ENCODE measurements around the gene PTPRK. TPM values are rescaled to one million over a fixed set of nuclear protein-coding genes. Genes with fewer than 3 reads are reported as not detected.

Gene PTPRK
- total and polyA plus RNA-seq, 2 of the 13 experiments (the other 11 are each of a cell fraction or from before 2014, with no cell fraction given), result 43.6 to 98.3 TPM

DNA sequence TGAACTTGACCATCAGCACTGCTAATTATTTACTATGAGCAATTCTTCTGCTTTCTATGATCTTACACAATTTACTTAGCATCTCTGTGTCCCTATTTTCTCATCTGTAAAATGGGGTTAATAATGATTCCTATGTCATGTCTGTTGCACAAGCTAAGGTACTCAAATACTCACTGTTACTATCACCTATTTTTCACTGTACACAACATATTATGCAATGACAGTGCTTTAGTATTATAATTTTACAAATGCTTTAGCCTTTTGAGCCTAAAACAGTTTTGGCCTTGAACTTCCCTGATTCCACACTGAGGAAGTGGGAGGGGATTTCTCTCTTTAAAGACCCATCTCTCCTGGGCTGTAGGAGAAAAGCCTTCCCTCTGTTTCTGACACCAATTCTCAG lies 582.7 kb downstream of the PTPRK start:
- H2AFZ ChIP-seq (ENCODE audit: low read length), result no peak overlapping the region
- POLR2A ChIA-PET, result no interaction called here
- in situ Hi-C loops (cut with HindIII; ENCODE audit: extremely low pct_ligation_motif_present, low pct_unique_long_range_greater_than_20kb) (no loop called here), intact Hi-C loops (cut with micrococcal nuclease; ENCODE audit: unreplicated experiment) (no loop called here)
- H4K20me1 ChIP-seq (ENCODE audit: insufficient read depth, low read length), result no peaks in the 10 kb centered on the region
- CTCF ChIA-PET (ENCODE audit: low intra/inter-chr PET ratio, low total read pairs), result no interaction called here
- H3K4me2 ChIP-seq (ENCODE audit: low read depth, low read length), result no peak overlapping the region
- H3K4me3 ChIP-seq (replicated peaks in 1 of 3; ENCODE audit: insufficient read depth in 1 of 3, low read depth in 2 of 3, low read length in 3 of 3), result no peak overlapping the region
- H3K9me3 ChIP-seq (ENCODE audit: low read length), result peaks cover 4% of the 10 kb centered on the region
- DNase-seq (ENCODE audit: low spot score) (no peak), ATAC-seq (no peak), FAIRE-seq (no peak)
- H3K36me3 ChIP-seq (replicated peaks in 1 of 2; ENCODE audit: control insufficient read depth in 1 of 2, insufficient read depth in 2 of 2, low read length in 2 of 2), result no peaks in the 10 kb centered on the region
- TF ChIP-seq ZNF629 (CRISPR knock-in tag; conservative IDR thresholded peaks at IDR 0.05) (peak; percentile 45; the same call in 1 of the 2 replicates), CEBPB (IDR thresholded peaks at IDR 0.05; ENCODE audit: borderline replicate concordance, low read depth, low read length) (0 out of 2 replicates have a peak, but pooled peaks have one; percentile 11), KDM1A (CRISPR knock-in tag; IDR thresholded peaks at IDR 0.05) (no peak), KLF13 (CRISPR knock-in tag; IDR thresholded peaks at IDR 0.05) (no peak), ZNF607 (CRISPR knock-in tag; IDR thresholded peaks at IDR 0.05; ENCODE audit: borderline replicate concordance) (no peak), GABPA (IDR thresholded peaks at IDR 0.05; ENCODE audit: low read depth, low read length) (no peak), GABPA (CRISPR knock-in tag; IDR thresholded peaks at IDR 0.05; ENCODE audit: low read depth) (no peak), ZNF138 (CRISPR knock-in tag; IDR thresholded peaks at IDR 0.05; ENCODE audit: low read depth) (no peak)
- TF ChIP-seq, protein P1, sequence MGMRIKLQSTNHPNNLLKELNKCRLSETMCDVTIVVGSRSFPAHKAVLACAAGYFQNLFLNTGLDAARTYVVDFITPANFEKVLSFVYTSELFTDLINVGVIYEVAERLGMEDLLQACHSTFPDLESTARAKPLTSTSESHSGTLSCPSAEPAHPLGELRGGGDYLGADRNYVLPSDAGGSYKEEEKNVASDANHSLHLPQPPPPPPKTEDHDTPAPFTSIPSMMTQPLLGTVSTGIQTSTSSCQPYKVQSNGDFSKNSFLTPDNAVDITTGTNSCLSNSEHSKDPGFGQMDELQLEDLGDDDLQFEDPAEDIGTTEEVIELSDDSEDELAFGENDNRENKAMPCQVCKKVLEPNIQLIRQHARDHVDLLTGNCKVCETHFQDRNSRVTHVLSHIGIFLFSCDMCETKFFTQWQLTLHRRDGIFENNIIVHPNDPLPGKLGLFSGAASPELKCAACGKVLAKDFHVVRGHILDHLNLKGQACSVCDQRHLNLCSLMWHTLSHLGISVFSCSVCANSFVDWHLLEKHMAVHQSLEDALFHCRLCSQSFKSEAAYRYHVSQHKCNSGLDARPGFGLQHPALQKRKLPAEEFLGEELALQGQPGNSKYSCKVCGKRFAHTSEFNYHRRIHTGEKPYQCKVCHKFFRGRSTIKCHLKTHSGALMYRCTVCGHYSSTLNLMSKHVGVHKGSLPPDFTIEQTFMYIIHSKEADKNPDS (CRISPR knock-in tag; IDR thresholded peaks at IDR 0.05), result peak; percentile 95
- TF ChIP-seq, protein P2, sequence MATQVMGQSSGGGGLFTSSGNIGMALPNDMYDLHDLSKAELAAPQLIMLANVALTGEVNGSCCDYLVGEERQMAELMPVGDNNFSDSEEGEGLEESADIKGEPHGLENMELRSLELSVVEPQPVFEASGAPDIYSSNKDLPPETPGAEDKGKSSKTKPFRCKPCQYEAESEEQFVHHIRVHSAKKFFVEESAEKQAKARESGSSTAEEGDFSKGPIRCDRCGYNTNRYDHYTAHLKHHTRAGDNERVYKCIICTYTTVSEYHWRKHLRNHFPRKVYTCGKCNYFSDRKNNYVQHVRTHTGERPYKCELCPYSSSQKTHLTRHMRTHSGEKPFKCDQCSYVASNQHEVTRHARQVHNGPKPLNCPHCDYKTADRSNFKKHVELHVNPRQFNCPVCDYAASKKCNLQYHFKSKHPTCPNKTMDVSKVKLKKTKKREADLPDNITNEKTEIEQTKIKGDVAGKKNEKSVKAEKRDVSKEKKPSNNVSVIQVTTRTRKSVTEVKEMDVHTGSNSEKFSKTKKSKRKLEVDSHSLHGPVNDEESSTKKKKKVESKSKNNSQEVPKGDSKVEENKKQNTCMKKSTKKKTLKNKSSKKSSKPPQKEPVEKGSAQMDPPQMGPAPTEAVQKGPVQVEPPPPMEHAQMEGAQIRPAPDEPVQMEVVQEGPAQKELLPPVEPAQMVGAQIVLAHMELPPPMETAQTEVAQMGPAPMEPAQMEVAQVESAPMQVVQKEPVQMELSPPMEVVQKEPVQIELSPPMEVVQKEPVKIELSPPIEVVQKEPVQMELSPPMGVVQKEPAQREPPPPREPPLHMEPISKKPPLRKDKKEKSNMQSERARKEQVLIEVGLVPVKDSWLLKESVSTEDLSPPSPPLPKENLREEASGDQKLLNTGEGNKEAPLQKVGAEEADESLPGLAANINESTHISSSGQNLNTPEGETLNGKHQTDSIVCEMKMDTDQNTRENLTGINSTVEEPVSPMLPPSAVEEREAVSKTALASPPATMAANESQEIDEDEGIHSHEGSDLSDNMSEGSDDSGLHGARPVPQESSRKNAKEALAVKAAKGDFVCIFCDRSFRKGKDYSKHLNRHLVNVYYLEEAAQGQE (IDR thresholded peaks at IDR 0.05; ENCODE audit: borderline replicate concordance in 1 of 2, low read depth in 1 of 2, low read length in 2 of 2), result no peak
- TF ChIP-seq, protein P3, sequence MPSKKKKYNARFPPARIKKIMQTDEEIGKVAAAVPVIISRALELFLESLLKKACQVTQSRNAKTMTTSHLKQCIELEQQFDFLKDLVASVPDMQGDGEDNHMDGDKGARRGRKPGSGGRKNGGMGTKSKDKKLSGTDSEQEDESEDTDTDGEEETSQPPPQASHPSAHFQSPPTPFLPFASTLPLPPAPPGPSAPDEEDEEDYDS (CRISPR knock-in tag; IDR thresholded peaks at IDR 0.05), result no peak
- TF ChIP-seq, protein P4, sequence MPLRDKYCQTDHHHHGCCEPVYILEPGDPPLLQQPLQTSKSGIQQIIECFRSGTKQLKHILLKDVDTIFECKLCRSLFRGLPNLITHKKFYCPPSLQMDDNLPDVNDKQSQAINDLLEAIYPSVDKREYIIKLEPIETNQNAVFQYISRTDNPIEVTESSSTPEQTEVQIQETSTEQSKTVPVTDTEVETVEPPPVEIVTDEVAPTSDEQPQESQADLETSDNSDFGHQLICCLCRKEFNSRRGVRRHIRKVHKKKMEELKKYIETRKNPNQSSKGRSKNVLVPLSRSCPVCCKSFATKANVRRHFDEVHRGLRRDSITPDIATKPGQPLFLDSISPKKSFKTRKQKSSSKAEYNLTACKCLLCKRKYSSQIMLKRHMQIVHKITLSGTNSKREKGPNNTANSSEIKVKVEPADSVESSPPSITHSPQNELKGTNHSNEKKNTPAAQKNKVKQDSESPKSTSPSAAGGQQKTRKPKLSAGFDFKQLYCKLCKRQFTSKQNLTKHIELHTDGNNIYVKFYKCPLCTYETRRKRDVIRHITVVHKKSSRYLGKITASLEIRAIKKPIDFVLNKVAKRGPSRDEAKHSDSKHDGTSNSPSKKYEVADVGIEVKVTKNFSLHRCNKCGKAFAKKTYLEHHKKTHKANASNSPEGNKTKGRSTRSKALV (CRISPR knock-in tag; IDR thresholded peaks at IDR 0.05), result no peak
- no peak overlapping the region for H3K9ac ChIP-seq (ENCODE audit: insufficient read depth, low read depth, low read length)
- no peaks in the 10 kb centered on the region; a peak in 1 of 5 replicates for H3K27me3 ChIP-seq (ENCODE audit: control insufficient read depth in 1 of 2, insufficient read depth in 2 of 2, low read length in 2 of 2)
- no TSS peak for BruUV-seq (replicated peaks)
- H3K4me1 ChIP-seq (ENCODE audit: insufficient read depth, low read length), result peaks cover 12% of the 10 kb centered on the region
- H3K79me2 ChIP-seq (ENCODE audit: insufficient read depth, low read length), result no peaks in the 10 kb centered on the region
- no peak overlapping the region for H3K27ac ChIP-seq (ENCODE audit: extremely low read length, insufficient read depth, low read length)

Data from HepG2 (cell line).